HCT116 (cell line): ENCODE measurements around the gene CAPZA2. TPM values are rescaled to one million over a fixed set of nuclear protein-coding genes. Genes with fewer than 3 reads are reported as not detected.

Experiments
- ATAC-seq: fragments of 200-7000 bp; cut with Tn5 transposase; 2 replicates; pipeline ENCODE4 v1.9.1; 2020; ENCODE audit warnings: mild to moderate bottlenecking, moderate library complexity
- BruUV-seq: library from RNA; stranded (reverse); fragments of 400-500 nt; replicated peaks from 2 replicates; lab custom pipeline; 2021; lab: Mats Ljungman, UMichigan
- CTCF ChIA-PET: fragments of 300-600 bp; sonication (Branson Sonifier 250); formaldehyde crosslinking; loops from one replicate; lab custom pipeline; 2021; ENCODE audit warnings: antibody characterized with exemption; lab: Charles Lee
- POLR2A ChIA-PET: fragments of 300-600, 350-600 bp; sonication (Branson Sonifier 250); formaldehyde crosslinking; loops from one replicate; lab custom pipeline; 2021; ENCODE audit warnings: antibody characterized with exemption; lab: Charles Lee
- RAD21 ChIA-PET, 2 experiments: fragments of 300-600 bp; sonication (Branson Sonifier 250); formaldehyde crosslinking; loops; one replicate each; lab custom pipeline; 2023; ENCODE audit warnings: low total read pairs in 2 of 2; ENCODE audit not compliant: uncharacterized antibody in 2 of 2, unreplicated experiment in 2 of 2, low non-redundant PET in 1 of 2; lab: Charles Lee
- DNase-seq: peaks from one replicate; pipeline ENCODE4 v3.0.0-alpha.2; 2010; ENCODE audit warnings: low read depth, low spot score
- H2AFZ ChIP-seq: fragments of 200-600 bp; shearing (Covaris generic), sonication (generic); 2 replicates; pipeline ENCODE4 v1.6.1; 2017; ENCODE audit warnings: low read depth, mixed run types, mixed read lengths, antibody characterized with exemption, low read length; ENCODE audit not compliant: poor library complexity, severe bottlenecking
- H3K27ac ChIP-seq: 2 replicates; pipeline ENCODE4 v1.5.1; 2012; ENCODE audit warnings: low read depth, low read length
- H3K27me3 ChIP-seq: fragments of 200-600 bp; sonication (generic); 2 replicates; pipeline ENCODE4 v1.6.1; 2016; ENCODE audit warnings: mixed run types, low read length, mixed read lengths; ENCODE audit not compliant: insufficient read depth
- H3K36me3 ChIP-seq, 2 experiments: fragments of 200-500 bp in 1 of 2; fragments of 200-600 bp in 1 of 2; sonication (Bioruptor generic) in 1 of 2; sonication (generic) in 1 of 2; 2 replicates each; pipeline versions ENCODE4 v1.5.1 to v1.6.1; 2014 to 2016; ENCODE audit warnings: low read length in 2 of 2, inconsistent platforms in 1 of 2, mixed read lengths in 1 of 2, mixed run types in 1 of 2; ENCODE audit not compliant: insufficient read depth in 2 of 2, control insufficient read depth in 1 of 2
- H3K4me1 ChIP-seq, 2 experiments: fragments of 200-600 bp in 1 of 2; sonication (generic) in 1 of 2; 2 replicates each; pipeline versions ENCODE4 v1.5.1 to v1.6.1; 2012 to 2017; ENCODE audit warnings: low read length in 2 of 2, inconsistent platforms in 1 of 2, mild to moderate bottlenecking in 1 of 2, mixed read lengths in 1 of 2, mixed run types in 1 of 2, moderate library complexity in 1 of 2; ENCODE audit not compliant: insufficient read depth in 2 of 2, control insufficient read depth in 1 of 2
- H3K4me2 ChIP-seq: fragments of 200-600 bp; sonication (generic); 2 replicates; pipeline ENCODE4 v1.6.1; 2017; ENCODE audit warnings: mixed run types, low read length, mixed read lengths
- H3K4me3 ChIP-seq, 2 experiments: fragments of 200-600 bp in 1 of 2; sonication (generic) in 1 of 2; replicated peaks in 1 of 2; 2 replicates each; pipeline ENCODE4 v1.5.1; 2011 to 2016; ENCODE audit warnings: low read length in 2 of 2, control low read depth in 1 of 2, low read depth in 1 of 2, mild to moderate bottlenecking in 1 of 2, mixed read lengths in 1 of 2, mixed run types in 1 of 2
- H3K79me2 ChIP-seq: fragments of 200-600 bp; sonication (generic); 2 replicates; pipeline ENCODE4 v1.6.1; 2017; ENCODE audit warnings: mild to moderate bottlenecking, mixed run types, low read length, moderate library complexity, mixed read lengths; ENCODE audit not compliant: insufficient read depth
- H3K9ac ChIP-seq: fragments of 200-600 bp; sonication (generic); 2 replicates; pipeline ENCODE4 v1.6.1; 2016; ENCODE audit warnings: low read length, mixed read lengths
- H3K9me2 ChIP-seq: fragments of 200-600 bp; sonication (generic), shearing (Covaris generic); 2 replicates; pipeline ENCODE4 v1.6.1; 2017; ENCODE audit warnings: mixed run types, mild to moderate bottlenecking, moderate library complexity; ENCODE audit not compliant: insufficient read depth
- H3K9me3 ChIP-seq, 2 experiments: fragments of 200-500 bp in 1 of 2; fragments of 200-600 bp in 1 of 2; sonication (Bioruptor generic) in 1 of 2; sonication (generic) in 1 of 2; 2 replicates each; pipeline ENCODE4 v1.6.1; 2014 to 2017; ENCODE audit warnings: low read length in 2 of 2, mixed read lengths in 2 of 2, inconsistent platforms in 1 of 2, low read depth in 1 of 2, mild to moderate bottlenecking in 1 of 2, mixed run types in 1 of 2, moderate library complexity in 1 of 2; ENCODE audit not compliant: control insufficient read depth in 1 of 2, insufficient read depth in 1 of 2
- H4K20me1 ChIP-seq: fragments of 200-600 bp; sonication (generic), shearing (Covaris generic); 2 replicates; pipeline ENCODE4 v1.6.1; 2017; ENCODE audit warnings: mixed run types, mild to moderate bottlenecking, moderate library complexity; ENCODE audit not compliant: insufficient read depth
- EGR1 ChIP-seq: IDR thresholded peaks from 2 replicates; pipeline ENCODE4 v1.6.1; 2012; ENCODE audit warnings: low read depth
- ELF1 ChIP-seq: IDR thresholded peaks from 2 replicates; pipeline ENCODE4 v1.6.1; 2012; ENCODE audit warnings: low read depth, borderline replicate concordance
- EZH2 ChIP-seq: fragments of 200-600 bp; sonication (generic); IDR thresholded peaks from 2 replicates; pipeline ENCODE4 v1.6.1; 2017; ENCODE audit warnings: antibody characterized with exemption, mixed run types
- EZH2phosphoT487 ChIP-seq: fragments of 200-600 bp; IDR thresholded peaks from 2 replicates; pipeline ENCODE4 v1.6.1; 2018; ENCODE audit warnings: antibody characterized with exemption, borderline replicate concordance
- FOSL1 ChIP-seq: IDR thresholded peaks from 2 replicates; pipeline ENCODE4 v1.6.1; 2012; ENCODE audit warnings: low read depth
- POLR2AphosphoS5 ChIP-seq: IDR thresholded peaks from 2 replicates; pipeline ENCODE4 v1.6.1; 2011; ENCODE audit warnings: mild to moderate bottlenecking, low read depth, low read length, moderate library complexity
- RAD21 ChIP-seq: IDR thresholded peaks from 2 replicates; pipeline ENCODE4 v1.6.1; 2012; ENCODE audit warnings: low read depth, mild to moderate bottlenecking
- SP1 ChIP-seq: IDR thresholded peaks from 2 replicates; pipeline ENCODE4 v1.6.1; 2012; ENCODE audit warnings: low read depth
- SRF ChIP-seq: IDR thresholded peaks from 2 replicates; pipeline ENCODE4 v1.6.1; 2012; ENCODE audit warnings: low read depth
- TCF7L2 ChIP-seq: IDR thresholded peaks from 2 replicates; pipeline ENCODE4 v1.7.0; 2011; ENCODE audit warnings: borderline replicate concordance, inconsistent platforms; ENCODE audit not compliant: insufficient read depth, insufficient read length; ENCODE audit errors: extremely low read depth
- YY1 ChIP-seq: IDR thresholded peaks from 2 replicates; pipeline ENCODE4 v1.6.1; 2011; ENCODE audit warnings: low read length, low read depth, moderate library complexity, mild to moderate bottlenecking; ENCODE audit not compliant: insufficient replicate concordance; ENCODE audit errors: extremely low read depth
- ZFX ChIP-seq: fragments of 450-650 bp; IDR thresholded peaks from 2 replicates; pipeline ENCODE4 v1.6.1; 2017
- ZNF274 ChIP-seq: fragments of 200-500 bp; sonication (Bioruptor generic); IDR thresholded peaks from 2 replicates; pipeline ENCODE4 v1.6.1; 2014; ENCODE audit warnings: mild to moderate bottlenecking, low read depth, low read length, inconsistent platforms
- intact Hi-C: fragments of 100-400 bp; cut with micrococcal nuclease; formaldehyde crosslinking; loops from 2 replicates; pipeline ENCODE4 v1.10.0; 2022
- total RNA-seq: library from RNA; stranded (reverse); gene quantifications from one replicate; pipeline ENCODE4 v1.2.1, GENCODE V29; 2021; ENCODE audit not compliant: unreplicated experiment
- TF ChIP-seq, protein P1 (sequence below): IDR thresholded peaks from 2 replicates; pipeline ENCODE4 v1.6.1; 2012; ENCODE audit warnings: low read depth
- TF ChIP-seq, protein P2 (sequence below): IDR thresholded peaks from 2 replicates; pipeline ENCODE4 v1.6.1; 2012
- TF ChIP-seq, protein P3 (sequence below): IDR thresholded peaks from 2 replicates; pipeline ENCODE4 v1.6.1; 2012

Gene CAPZA2
- total RNA-seq, 1 experiment from 2014 or later, result 135 TPM

GRCh38 chr7:116967983-116968382, 105.6 kb downstream of the CAPZA2 start:
- Histone ChIP-seq H2AFZ (no peak overlapping the region), H3K4me1 (peaks cover 15 to 18% of the 10 kb centered on the region in 2 experiments), H3K79me2 (peaks cover 12% of the 10 kb centered on the region), H3K27ac (no peak overlapping the region), H3K4me2 (no peak overlapping the region), H3K9me2 (no peaks in the 10 kb centered on the region), H3K4me3 (no peak overlapping the region), H3K27me3 (no peaks in the 10 kb centered on the region), H3K9me3 (no peaks in the 10 kb centered on the region), H3K9ac (no peak overlapping the region), H3K36me3 (no peaks in the 10 kb centered on the region), H4K20me1 (no peaks in the 10 kb centered on the region)
- intact Hi-C loops, result no loop called here
- ATAC-seq, result no peak
- CTCF ChIA-PET, result interaction anchor here (1.0 kb wide), 1 partner anchor 17 kb away, joined by 3 read pairs; no protein-coding TSS in a partner anchor
- RAD21 ChIA-PET, result no interaction called here
- POLR2A ChIA-PET, result interaction anchor here (0.5 kb wide), 1 partner anchor 116 kb away, joined by 3 read pairs; no protein-coding TSS in a partner anchor
- no TSS peak for BruUV-seq
- TF ChIP-seq YY1, result no peak
- no peak for TF ChIP-seq EZH2
- TF ChIP-seq SRF, result no peak
- TF ChIP-seq, protein P1, sequence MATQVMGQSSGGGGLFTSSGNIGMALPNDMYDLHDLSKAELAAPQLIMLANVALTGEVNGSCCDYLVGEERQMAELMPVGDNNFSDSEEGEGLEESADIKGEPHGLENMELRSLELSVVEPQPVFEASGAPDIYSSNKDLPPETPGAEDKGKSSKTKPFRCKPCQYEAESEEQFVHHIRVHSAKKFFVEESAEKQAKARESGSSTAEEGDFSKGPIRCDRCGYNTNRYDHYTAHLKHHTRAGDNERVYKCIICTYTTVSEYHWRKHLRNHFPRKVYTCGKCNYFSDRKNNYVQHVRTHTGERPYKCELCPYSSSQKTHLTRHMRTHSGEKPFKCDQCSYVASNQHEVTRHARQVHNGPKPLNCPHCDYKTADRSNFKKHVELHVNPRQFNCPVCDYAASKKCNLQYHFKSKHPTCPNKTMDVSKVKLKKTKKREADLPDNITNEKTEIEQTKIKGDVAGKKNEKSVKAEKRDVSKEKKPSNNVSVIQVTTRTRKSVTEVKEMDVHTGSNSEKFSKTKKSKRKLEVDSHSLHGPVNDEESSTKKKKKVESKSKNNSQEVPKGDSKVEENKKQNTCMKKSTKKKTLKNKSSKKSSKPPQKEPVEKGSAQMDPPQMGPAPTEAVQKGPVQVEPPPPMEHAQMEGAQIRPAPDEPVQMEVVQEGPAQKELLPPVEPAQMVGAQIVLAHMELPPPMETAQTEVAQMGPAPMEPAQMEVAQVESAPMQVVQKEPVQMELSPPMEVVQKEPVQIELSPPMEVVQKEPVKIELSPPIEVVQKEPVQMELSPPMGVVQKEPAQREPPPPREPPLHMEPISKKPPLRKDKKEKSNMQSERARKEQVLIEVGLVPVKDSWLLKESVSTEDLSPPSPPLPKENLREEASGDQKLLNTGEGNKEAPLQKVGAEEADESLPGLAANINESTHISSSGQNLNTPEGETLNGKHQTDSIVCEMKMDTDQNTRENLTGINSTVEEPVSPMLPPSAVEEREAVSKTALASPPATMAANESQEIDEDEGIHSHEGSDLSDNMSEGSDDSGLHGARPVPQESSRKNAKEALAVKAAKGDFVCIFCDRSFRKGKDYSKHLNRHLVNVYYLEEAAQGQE, result no peak
- TF ChIP-seq EGR1, result no peak
- TF ChIP-seq, protein P2, sequence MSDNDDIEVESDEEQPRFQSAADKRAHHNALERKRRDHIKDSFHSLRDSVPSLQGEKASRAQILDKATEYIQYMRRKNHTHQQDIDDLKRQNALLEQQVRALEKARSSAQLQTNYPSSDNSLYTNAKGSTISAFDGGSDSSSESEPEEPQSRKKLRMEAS, result no peak
- no peak for TF ChIP-seq FOSL1
- TF ChIP-seq ZFX, result no peak
- TF ChIP-seq POLR2AphosphoS5, result no peak
- no peak for TF ChIP-seq EZH2phosphoT487
- no peak for TF ChIP-seq ELF1
- TF ChIP-seq RAD21, result no peak
- no peak for TF ChIP-seq ZNF274
- no peak for TF ChIP-seq TCF7L2
- TF ChIP-seq, protein P3, sequence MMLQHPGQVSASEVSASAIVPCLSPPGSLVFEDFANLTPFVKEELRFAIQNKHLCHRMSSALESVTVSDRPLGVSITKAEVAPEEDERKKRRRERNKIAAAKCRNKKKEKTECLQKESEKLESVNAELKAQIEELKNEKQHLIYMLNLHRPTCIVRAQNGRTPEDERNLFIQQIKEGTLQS, result no peak
- TF ChIP-seq SP1, result no peak
- no peak for DNase-seq
